H1 (cell line): Measurements from ENCODE around the gene F7. TPM values are rescaled to one million over a fixed set of nuclear protein-coding genes. Genes with fewer than 3 reads are reported as not detected.

ENCODE experiments used
- ASH2L ChIP-seq: fragments of 200-600, 300-600 bp; sonication (generic); IDR thresholded peaks from one replicate; pipeline ENCODE4 v1.7.1; 2017; ENCODE audit warnings: low read length
- BCL11A ChIP-seq, 2 experiments: IDR thresholded peaks; one replicate each; pipeline ENCODE4 v1.6.1; 2011; ENCODE audit warnings: low read depth in 2 of 2, low read length in 2 of 2, mild to moderate bottlenecking in 2 of 2
- BRCA1 ChIP-seq: IDR thresholded peaks from 2 replicates; pipeline ENCODE4 v1.6.1; 2012; ENCODE audit warnings: low read depth, low read length, improper control_type of control experiment
- CEBPB ChIP-seq: IDR thresholded peaks from 2 replicates; pipeline ENCODE4 v1.6.1; 2012; ENCODE audit warnings: low read depth, low read length
- EZH2 ChIP-seq: fragments of 200-600 bp; sonication (generic); IDR thresholded peaks from 2 replicates; pipeline ENCODE4 v1.7.1; 2012; ENCODE audit warnings: low read depth, mild to moderate bottlenecking, moderate library complexity, low read length, inconsistent platforms; ENCODE audit not compliant: severe bottlenecking
- KDM5A ChIP-seq: fragments of 200-600 bp; IDR thresholded peaks from 2 replicates; pipeline ENCODE4 v1.7.1; 2012; ENCODE audit warnings: mild to moderate bottlenecking, low read length, inconsistent platforms, mixed read lengths
- RBBP5 ChIP-seq: IDR thresholded peaks from 2 replicates; pipeline ENCODE4 v1.7.1; 2012; ENCODE audit warnings: low read depth, mild to moderate bottlenecking, inconsistent platforms, low read length, moderate library complexity, borderline replicate concordance
- polyA plus RNA-seq, 7 experiments: library from polyadenylated mRNA; depleted of rRNA in 3 of 7; stranded (reverse) in 5 of 7; unstranded in 2 of 7; fragments of >200 nt in 5 of 7; fragments of 200-250 nt in 2 of 7; gene quantifications; 1 replicate in 5 of 7; 2 replicates in 1 of 7; 4 replicates in 1 of 7; pipeline versions ENCODE4 v1.2.1 to v1.2.3, GENCODE V29; 2011 to 2013; ENCODE audit warnings: missing spikeins in 2 of 7, mixed read lengths in 2 of 7
- total RNA-seq: library from RNA; stranded (reverse); fragmentation: NEBNext Ultra II Directional; extraction: Animal tissue kit (Norgen Biotek cat#: 25700); gene quantifications from 2 replicates; pipeline ENCODE4 v1.2.1, GENCODE V29; 2021
- TF ChIP-seq, protein P1 (sequence below): fragments of 300-600 bp; sonication (generic); IDR thresholded peaks from 2 replicates; pipeline ENCODE4 v1.7.1; 2012; ENCODE audit warnings: low read length, moderate library complexity, mild to moderate bottlenecking, inconsistent platforms; ENCODE audit not compliant: insufficient replicate concordance
- TF ChIP-seq, protein P2 (sequence below): IDR thresholded peaks from 2 replicates; pipeline ENCODE4 v1.6.1; 2012; ENCODE audit warnings: inconsistent platforms

Gene F7
- total and polyA plus RNA-seq, 2 of the 8 experiments (the other 6 are each of a cell fraction or from before 2014, with no cell fraction given), result 0.43 to 0.98 TPM

DNA sequence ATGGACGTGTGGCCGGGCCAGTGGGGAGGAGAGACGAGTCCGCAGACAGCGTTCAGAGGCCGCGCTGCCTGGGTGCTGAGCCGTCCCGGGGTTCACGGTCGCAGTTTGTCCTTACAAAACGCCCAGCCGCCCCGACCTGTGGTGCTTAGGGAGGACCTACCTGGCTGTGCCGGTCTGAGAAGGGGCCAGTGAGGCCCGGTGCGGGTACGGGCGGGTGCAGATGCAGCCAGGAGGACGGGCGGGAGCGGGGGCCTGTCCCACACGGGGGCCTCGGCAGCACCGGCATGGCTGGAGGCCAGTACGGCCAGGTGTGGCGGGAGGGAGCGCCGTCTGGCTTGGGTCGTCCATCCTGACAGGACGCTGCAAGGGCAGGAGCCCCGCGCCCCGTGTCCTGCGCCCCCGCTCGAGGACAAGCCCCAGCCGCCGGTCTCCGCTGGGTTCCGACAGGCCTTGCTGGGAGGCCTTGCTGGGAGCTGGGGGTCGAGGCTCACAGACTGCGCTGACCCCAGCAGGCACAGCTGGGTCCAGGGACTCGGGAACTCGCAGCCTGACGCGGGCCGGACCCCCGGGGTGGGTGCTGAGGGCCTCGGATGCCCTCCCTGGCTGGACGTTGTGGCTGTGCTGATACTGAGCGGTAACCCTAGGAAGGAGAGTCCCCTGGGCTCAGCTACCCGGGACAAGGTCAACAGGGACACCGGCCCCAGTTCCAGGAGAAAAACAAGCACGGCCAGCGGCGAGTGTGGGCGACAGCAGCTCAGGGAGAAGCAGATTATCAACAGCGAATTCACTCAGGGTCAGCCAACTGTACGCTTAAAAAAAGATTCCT, 47.6 kb downstream of the F7 start (continued):
- TF ChIP-seq, protein P1, sequence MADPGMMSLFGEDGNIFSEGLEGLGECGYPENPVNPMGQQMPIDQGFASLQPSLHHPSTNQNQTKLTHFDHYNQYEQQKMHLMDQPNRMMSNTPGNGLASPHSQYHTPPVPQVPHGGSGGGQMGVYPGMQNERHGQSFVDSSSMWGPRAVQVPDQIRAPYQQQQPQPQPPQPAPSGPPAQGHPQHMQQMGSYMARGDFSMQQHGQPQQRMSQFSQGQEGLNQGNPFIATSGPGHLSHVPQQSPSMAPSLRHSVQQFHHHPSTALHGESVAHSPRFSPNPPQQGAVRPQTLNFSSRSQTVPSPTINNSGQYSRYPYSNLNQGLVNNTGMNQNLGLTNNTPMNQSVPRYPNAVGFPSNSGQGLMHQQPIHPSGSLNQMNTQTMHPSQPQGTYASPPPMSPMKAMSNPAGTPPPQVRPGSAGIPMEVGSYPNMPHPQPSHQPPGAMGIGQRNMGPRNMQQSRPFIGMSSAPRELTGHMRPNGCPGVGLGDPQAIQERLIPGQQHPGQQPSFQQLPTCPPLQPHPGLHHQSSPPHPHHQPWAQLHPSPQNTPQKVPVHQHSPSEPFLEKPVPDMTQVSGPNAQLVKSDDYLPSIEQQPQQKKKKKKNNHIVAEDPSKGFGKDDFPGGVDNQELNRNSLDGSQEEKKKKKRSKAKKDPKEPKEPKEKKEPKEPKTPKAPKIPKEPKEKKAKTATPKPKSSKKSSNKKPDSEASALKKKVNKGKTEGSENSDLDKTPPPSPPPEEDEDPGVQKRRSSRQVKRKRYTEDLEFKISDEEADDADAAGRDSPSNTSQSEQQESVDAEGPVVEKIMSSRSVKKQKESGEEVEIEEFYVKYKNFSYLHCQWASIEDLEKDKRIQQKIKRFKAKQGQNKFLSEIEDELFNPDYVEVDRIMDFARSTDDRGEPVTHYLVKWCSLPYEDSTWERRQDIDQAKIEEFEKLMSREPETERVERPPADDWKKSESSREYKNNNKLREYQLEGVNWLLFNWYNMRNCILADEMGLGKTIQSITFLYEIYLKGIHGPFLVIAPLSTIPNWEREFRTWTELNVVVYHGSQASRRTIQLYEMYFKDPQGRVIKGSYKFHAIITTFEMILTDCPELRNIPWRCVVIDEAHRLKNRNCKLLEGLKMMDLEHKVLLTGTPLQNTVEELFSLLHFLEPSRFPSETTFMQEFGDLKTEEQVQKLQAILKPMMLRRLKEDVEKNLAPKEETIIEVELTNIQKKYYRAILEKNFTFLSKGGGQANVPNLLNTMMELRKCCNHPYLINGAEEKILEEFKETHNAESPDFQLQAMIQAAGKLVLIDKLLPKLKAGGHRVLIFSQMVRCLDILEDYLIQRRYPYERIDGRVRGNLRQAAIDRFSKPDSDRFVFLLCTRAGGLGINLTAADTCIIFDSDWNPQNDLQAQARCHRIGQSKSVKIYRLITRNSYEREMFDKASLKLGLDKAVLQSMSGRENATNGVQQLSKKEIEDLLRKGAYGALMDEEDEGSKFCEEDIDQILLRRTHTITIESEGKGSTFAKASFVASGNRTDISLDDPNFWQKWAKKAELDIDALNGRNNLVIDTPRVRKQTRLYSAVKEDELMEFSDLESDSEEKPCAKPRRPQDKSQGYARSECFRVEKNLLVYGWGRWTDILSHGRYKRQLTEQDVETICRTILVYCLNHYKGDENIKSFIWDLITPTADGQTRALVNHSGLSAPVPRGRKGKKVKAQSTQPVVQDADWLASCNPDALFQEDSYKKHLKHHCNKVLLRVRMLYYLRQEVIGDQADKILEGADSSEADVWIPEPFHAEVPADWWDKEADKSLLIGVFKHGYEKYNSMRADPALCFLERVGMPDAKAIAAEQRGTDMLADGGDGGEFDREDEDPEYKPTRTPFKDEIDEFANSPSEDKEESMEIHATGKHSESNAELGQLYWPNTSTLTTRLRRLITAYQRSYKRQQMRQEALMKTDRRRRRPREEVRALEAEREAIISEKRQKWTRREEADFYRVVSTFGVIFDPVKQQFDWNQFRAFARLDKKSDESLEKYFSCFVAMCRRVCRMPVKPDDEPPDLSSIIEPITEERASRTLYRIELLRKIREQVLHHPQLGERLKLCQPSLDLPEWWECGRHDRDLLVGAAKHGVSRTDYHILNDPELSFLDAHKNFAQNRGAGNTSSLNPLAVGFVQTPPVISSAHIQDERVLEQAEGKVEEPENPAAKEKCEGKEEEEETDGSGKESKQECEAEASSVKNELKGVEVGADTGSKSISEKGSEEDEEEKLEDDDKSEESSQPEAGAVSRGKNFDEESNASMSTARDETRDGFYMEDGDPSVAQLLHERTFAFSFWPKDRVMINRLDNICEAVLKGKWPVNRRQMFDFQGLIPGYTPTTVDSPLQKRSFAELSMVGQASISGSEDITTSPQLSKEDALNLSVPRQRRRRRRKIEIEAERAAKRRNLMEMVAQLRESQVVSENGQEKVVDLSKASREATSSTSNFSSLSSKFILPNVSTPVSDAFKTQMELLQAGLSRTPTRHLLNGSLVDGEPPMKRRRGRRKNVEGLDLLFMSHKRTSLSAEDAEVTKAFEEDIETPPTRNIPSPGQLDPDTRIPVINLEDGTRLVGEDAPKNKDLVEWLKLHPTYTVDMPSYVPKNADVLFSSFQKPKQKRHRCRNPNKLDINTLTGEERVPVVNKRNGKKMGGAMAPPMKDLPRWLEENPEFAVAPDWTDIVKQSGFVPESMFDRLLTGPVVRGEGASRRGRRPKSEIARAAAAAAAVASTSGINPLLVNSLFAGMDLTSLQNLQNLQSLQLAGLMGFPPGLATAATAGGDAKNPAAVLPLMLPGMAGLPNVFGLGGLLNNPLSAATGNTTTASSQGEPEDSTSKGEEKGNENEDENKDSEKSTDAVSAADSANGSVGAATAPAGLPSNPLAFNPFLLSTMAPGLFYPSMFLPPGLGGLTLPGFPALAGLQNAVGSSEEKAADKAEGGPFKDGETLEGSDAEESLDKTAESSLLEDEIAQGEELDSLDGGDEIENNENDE, result no peak
- TF ChIP-seq CEBPB (no peak), ASH2L (peak; percentile 68), KDM5A (no peak), BRCA1 (no peak), EZH2 (peak; percentile 66), RBBP5 (peak; percentile 61; the same call in 1 of the 2 replicates), BCL11A (IDR thresholded peaks at IDR 0.05; ENCODE audit: low read depth in 2 of 2, low read length in 2 of 2) (no peak)
- TF ChIP-seq, protein P2, sequence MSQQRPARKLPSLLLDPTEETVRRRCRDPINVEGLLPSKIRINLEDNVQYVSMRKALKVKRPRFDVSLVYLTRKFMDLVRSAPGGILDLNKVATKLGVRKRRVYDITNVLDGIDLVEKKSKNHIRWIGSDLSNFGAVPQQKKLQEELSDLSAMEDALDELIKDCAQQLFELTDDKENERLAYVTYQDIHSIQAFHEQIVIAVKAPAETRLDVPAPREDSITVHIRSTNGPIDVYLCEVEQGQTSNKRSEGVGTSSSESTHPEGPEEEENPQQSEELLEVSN, result peak; percentile 63
